ENCODE data around the gene PLXNA4. TPM values are rescaled to one million over a fixed set of nuclear protein-coding genes. Genes with fewer than 3 reads are reported as not detected.

PLXNA4 gene
- total and polyA plus RNA-seq, 4 donors: 0.04 to 1.1 (median 0.41) TPM

DNA sequence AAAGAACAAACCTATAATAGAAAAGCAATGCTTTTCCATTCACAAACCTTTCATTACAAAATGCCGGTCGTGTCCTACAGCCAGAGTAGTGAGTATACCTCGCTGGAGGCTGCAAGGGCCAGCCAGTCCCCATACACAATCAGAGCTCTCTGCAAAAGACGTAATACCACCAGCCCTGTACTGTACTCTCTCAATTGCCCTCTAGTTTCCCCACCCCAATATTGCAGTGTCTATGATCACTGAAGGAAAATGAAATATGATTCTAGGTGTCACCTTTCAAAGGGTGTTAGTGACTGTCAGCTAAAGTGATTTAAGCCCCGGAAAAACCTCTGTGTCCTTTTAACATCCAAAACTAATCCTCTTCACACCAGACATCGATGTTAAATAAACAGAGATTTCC, 24.8 kb downstream of the PLXNA4 start:
- Histone ChIP-seq H3K9me3 (ENCODE audit: control insufficient read depth in 4 of 4, low read length in 3 of 4) (peaks cover 2 to 12% (median 7%) of the 10 kb centered on the region in 4 donors), H3K4me3 (ENCODE audit: low read depth in 1 of 3, low read length in 3 of 3) (no peak overlapping the region), H3K36me3 (ENCODE audit: control insufficient read depth in 4 of 4, insufficient read depth in 3 of 4, low read depth in 1 of 4, low read length in 3 of 4) (no peaks in the 10 kb centered on the region), H3K9ac (ENCODE audit: low read depth in 1 of 2, low read length in 2 of 2) (no peak overlapping the region), H3K27ac (ENCODE audit: low read depth in 1 of 2, low read length in 2 of 2) (no peak overlapping the region), H3K4me1 (ENCODE audit: control insufficient read depth in 4 of 4, insufficient read depth in 4 of 4, low read length in 3 of 4) (no peaks in the 10 kb centered on the region), H3K27me3 (ENCODE audit: control insufficient read depth in 4 of 4, insufficient read depth in 4 of 4, low read length in 3 of 4) (peaks cover 0 to 5% (median 0%) of the 10 kb centered on the region in 4 donors)
- DNase-seq (ENCODE audit: low spot score): no peak
- 85% methylated on average over 6 of the region's 6 CpGs for WGBS
- TF ChIP-seq TAF1 (conservative IDR thresholded peaks at IDR 0.05): no peak
- no peak for TF ChIP-seq ZBTB33 (IDR thresholded peaks at IDR 0.05)
- TF ChIP-seq HNF4G (IDR thresholded peaks at IDR 0.05): no peak
- no peak for TF ChIP-seq SP1 (IDR thresholded peaks at IDR 0.05)
- TF ChIP-seq JUND (IDR thresholded peaks at IDR 0.05): no peak
- TF ChIP-seq, protein P1, sequence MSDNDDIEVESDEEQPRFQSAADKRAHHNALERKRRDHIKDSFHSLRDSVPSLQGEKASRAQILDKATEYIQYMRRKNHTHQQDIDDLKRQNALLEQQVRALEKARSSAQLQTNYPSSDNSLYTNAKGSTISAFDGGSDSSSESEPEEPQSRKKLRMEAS (IDR thresholded peaks at IDR 0.05): no peak
- no peak for TF ChIP-seq RXRA (IDR thresholded peaks at IDR 0.05)
- TF ChIP-seq RAD21 (IDR thresholded peaks at IDR 0.05): no peak
- TF ChIP-seq CTCF (IDR thresholded peaks at IDR 0.05; ENCODE audit: low read depth, low read length, missing input control): no peak
- no peak for TF ChIP-seq HNF4A (conservative IDR thresholded peaks at IDR 0.05)
- TF ChIP-seq EGR1 (IDR thresholded peaks at IDR 0.05; ENCODE audit: low read depth in 2 of 2): no peak
- no peak for TF ChIP-seq FOXA2 (IDR thresholded peaks at IDR 0.05)
- no peak for TF ChIP-seq FOXA1 (IDR thresholded peaks at IDR 0.05)
- TF ChIP-seq YY1 (IDR thresholded peaks at IDR 0.05): no peak
- no peak for TF ChIP-seq NR2F2 (IDR thresholded peaks at IDR 0.05)
- TF ChIP-seq, protein P2, sequence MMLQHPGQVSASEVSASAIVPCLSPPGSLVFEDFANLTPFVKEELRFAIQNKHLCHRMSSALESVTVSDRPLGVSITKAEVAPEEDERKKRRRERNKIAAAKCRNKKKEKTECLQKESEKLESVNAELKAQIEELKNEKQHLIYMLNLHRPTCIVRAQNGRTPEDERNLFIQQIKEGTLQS (IDR thresholded peaks at IDR 0.05): no peak
- TF ChIP-seq GABPA (IDR thresholded peaks at IDR 0.05 in 1 of 2, conservative IDR thresholded peaks at IDR 0.05 in 1 of 2): no peak

- Histone ChIP-seq H3K9me3 (ENCODE audit: control insufficient read depth in 4 of 4, low read length in 3 of 4) (peaks cover 2 to 12% (median 7%) of the 10 kb centered on the region in 4 donors), H3K27ac (ENCODE audit: low read depth in 1 of 2, low read length in 2 of 2) (no peak overlapping the region), H3K4me3 (ENCODE audit: low read depth in 1 of 3, low read length in 3 of 3) (no peak overlapping the region), H3K9ac (ENCODE audit: low read depth in 1 of 2, low read length in 2 of 2) (no peak overlapping the region), H3K36me3 (ENCODE audit: control insufficient read depth in 4 of 4, insufficient read depth in 3 of 4, low read depth in 1 of 4, low read length in 3 of 4) (no peaks in the 10 kb centered on the region), H3K4me1 (ENCODE audit: control insufficient read depth in 4 of 4, insufficient read depth in 4 of 4, low read length in 3 of 4) (no peaks in the 10 kb centered on the region), H3K27me3 (ENCODE audit: control insufficient read depth in 4 of 4, insufficient read depth in 4 of 4, low read length in 3 of 4) (peaks cover 0 to 5% (median 0%) of the 10 kb centered on the region in 4 donors)
- DNase-seq (ENCODE audit: low spot score): no peak
- 61% methylated on average over 4 of the region's 4 CpGs for whole genome bisulfite sequencing
- TF ChIP-seq, protein P2 (IDR thresholded peaks at IDR 0.05): no peak
- TF ChIP-seq JUND (IDR thresholded peaks at IDR 0.05) (no peak), HNF4A (conservative IDR thresholded peaks at IDR 0.05) (no peak), RAD21 (IDR thresholded peaks at IDR 0.05) (no peak), RXRA (IDR thresholded peaks at IDR 0.05) (no peak), GABPA (IDR thresholded peaks at IDR 0.05 in 1 of 2, conservative IDR thresholded peaks at IDR 0.05 in 1 of 2) (no peak), CTCF (IDR thresholded peaks at IDR 0.05; ENCODE audit: low read depth, low read length, missing input control) (no peak), NR2F2 (IDR thresholded peaks at IDR 0.05) (no peak), EGR1 (IDR thresholded peaks at IDR 0.05; ENCODE audit: low read depth in 2 of 2) (no peak), SP1 (IDR thresholded peaks at IDR 0.05) (no peak), YY1 (IDR thresholded peaks at IDR 0.05) (no peak), HNF4G (IDR thresholded peaks at IDR 0.05) (no peak)
- TF ChIP-seq, protein P1 (IDR thresholded peaks at IDR 0.05): no peak
- TF ChIP-seq, protein P3, sequence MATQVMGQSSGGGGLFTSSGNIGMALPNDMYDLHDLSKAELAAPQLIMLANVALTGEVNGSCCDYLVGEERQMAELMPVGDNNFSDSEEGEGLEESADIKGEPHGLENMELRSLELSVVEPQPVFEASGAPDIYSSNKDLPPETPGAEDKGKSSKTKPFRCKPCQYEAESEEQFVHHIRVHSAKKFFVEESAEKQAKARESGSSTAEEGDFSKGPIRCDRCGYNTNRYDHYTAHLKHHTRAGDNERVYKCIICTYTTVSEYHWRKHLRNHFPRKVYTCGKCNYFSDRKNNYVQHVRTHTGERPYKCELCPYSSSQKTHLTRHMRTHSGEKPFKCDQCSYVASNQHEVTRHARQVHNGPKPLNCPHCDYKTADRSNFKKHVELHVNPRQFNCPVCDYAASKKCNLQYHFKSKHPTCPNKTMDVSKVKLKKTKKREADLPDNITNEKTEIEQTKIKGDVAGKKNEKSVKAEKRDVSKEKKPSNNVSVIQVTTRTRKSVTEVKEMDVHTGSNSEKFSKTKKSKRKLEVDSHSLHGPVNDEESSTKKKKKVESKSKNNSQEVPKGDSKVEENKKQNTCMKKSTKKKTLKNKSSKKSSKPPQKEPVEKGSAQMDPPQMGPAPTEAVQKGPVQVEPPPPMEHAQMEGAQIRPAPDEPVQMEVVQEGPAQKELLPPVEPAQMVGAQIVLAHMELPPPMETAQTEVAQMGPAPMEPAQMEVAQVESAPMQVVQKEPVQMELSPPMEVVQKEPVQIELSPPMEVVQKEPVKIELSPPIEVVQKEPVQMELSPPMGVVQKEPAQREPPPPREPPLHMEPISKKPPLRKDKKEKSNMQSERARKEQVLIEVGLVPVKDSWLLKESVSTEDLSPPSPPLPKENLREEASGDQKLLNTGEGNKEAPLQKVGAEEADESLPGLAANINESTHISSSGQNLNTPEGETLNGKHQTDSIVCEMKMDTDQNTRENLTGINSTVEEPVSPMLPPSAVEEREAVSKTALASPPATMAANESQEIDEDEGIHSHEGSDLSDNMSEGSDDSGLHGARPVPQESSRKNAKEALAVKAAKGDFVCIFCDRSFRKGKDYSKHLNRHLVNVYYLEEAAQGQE (IDR thresholded peaks at IDR 0.05): no peak
Measured at GRCh38 chr7:132548489-132549078, 27.7 kb downstream of the PLXNA4 start.
